ENCODE data around the gene EXOC2.

GRCh38 chr6:484086-484745 is 208.7 kb downstream of the EXOC2 start:
- TF ChIP-seq POLR2A (IDR thresholded peaks at IDR 0.05; ENCODE audit: low read depth, low read length), result no peak
- TF ChIP-seq EZH2 (IDR thresholded peaks at IDR 0.05; ENCODE audit: borderline replicate concordance, low read depth, low read length, severe bottlenecking), result no peak
- no peak for TF ChIP-seq CTCF (IDR thresholded peaks at IDR 0.05; ENCODE audit: extremely low read depth in 1 of 2, insufficient read depth in 1 of 2, low read depth in 1 of 2, low read length in 2 of 2)
- no peak for TF ChIP-seq GATA2 (IDR thresholded peaks at IDR 0.05; ENCODE audit: insufficient read depth, insufficient read length, low read depth, low read length)
- TF ChIP-seq POLR2AphosphoS5 (IDR thresholded peaks at IDR 0.05; ENCODE audit: insufficient read depth, low read depth, low read length), result no peak
- TF ChIP-seq MYC (IDR thresholded peaks at IDR 0.05; ENCODE audit: low read depth, low read length), result no peak
- no peak for TF ChIP-seq MAX (IDR thresholded peaks at IDR 0.05; ENCODE audit: insufficient read depth, insufficient read length)
